Right cardiac atrium (tissue), 5 donors: ENCODE data around the gene RPL21. TPM values are rescaled to one million over a fixed set of nuclear protein-coding genes. Genes with fewer than 3 reads are reported as not detected.

Experiments
- ATAC-seq, 2 donors: fragments of 200-7000 bp; cut with Tn5 transposase; one replicate each; pipeline versions ENCODE4 v1.8.0 to v1.9.1; 2020; ENCODE audit warnings: moderate library complexity in 2 of 2, mild to moderate bottlenecking in 1 of 2
- DNase-seq, 3 donors: peaks; one replicate each; pipeline ENCODE4 v3.0.0-alpha.2; 2020
- H3K27ac ChIP-seq: one replicate; pipeline ENCODE4 v1.5.1; 2013; ENCODE audit warnings: mild to moderate bottlenecking, low read length, control low read depth, moderate library complexity
- H3K27me3 ChIP-seq: one replicate; pipeline ENCODE4 v1.6.1; 2013; ENCODE audit not compliant: control insufficient read depth, insufficient read depth
- H3K4me1 ChIP-seq: one replicate; pipeline ENCODE4 v1.6.1; 2013; ENCODE audit warnings: low read length; ENCODE audit not compliant: control insufficient read depth, insufficient read depth
- H3K4me3 ChIP-seq: one replicate; pipeline ENCODE4 v1.5.1; 2013; ENCODE audit warnings: low read length, control low read depth
- H3K9me3 ChIP-seq: one replicate; pipeline ENCODE4 v1.6.1; 2013; ENCODE audit warnings: low read length; ENCODE audit not compliant: control insufficient read depth
- WGBS: extraction: QIAGEN DNeasy Blood & Tissue Kit; methylation state at CpG from one replicate; pipeline ENCODE4 v1.1.7; 2013; 5-methylcytosine and 5-hydroxymethylcytosine counted together
- intact Hi-C, 4 donors: fragments of 100-400 bp; cut with DNase I; formaldehyde crosslinking; loops; one replicate each; pipeline versions ENCODE4 v1.11.0 to v1.14.0; 2022 to 2023
- polyA plus RNA-seq: library from polyadenylated mRNA; stranded (reverse); fragments of 200-250 nt; gene quantifications from one replicate; pipeline ENCODE4 v1.2.3, GENCODE V29; 2013
- total RNA-seq, 4 donors: library from RNA; stranded (reverse); fragmentation: NEBNext Ultra II Directional; extraction: Animal tissue kit (Norgen Biotek cat#: 25700); gene quantifications; one replicate each; pipeline ENCODE4 v1.2.1, GENCODE V29; 2021
- donor health status: healthy with polysubstance abuse.
- donor health status: DM: no; HTN: yes; CAD: no.
- donor health status: DM: no; HTN: no; CAD: no.
- donor health status: DM: no; HTN: yes; CAD: no; lungs with severe emphysema.
- donor health status: DM: yes; HTN: yes; CAD: no.

RPL21 gene
- total and polyA plus RNA-seq, 5 donors = 662 to 895 (median 811) TPM

- Histone ChIP-seq H3K4me1 (no peaks in the 10 kb centered on the region), H3K9me3 (no peaks in the 10 kb centered on the region)
- peak; percentile 88 to 95 (median 95) for DNase-seq
Observed at GRCh38 chr13:27270594-27271520, 19.5 kb downstream of the RPL21 start, which contains the start of gene RASL11A. TSS of gene RASL11A (plus strand) at chr13:27270830. CDS start at chr13:27270945, 115 bp downstream.

GRCh38 chr13:27271570-27272096 lies 20.3 kb downstream of the RPL21 start:
- Histone ChIP-seq H3K27me3 (no peaks in the 10 kb centered on the region), H3K9me3 (no peaks in the 10 kb centered on the region), H3K4me1 (no peaks in the 10 kb centered on the region), H3K27ac (no peak overlapping the region), H3K4me3 (peak overlapping the region; percentile 78)
- 46% methylated on average over 15 of the region's 15 CpGs for WGBS
- DNase-seq = no peak
- intact Hi-C loops = loop anchor here (10.0 kb wide), 2 partner anchors 83 to 287 kb away; no protein-coding TSS in a partner anchor
- no peak for ATAC-seq

More at GRCh38 chr13:27270594-27271520, 19.5 kb downstream of the RPL21 start, which contains the start of gene RASL11A:
- peak; percentile 95 to 96 for ATAC-seq
- H3K4me3 ChIP-seq = peak within 1 kb of the TSS; percentile 78
- WGBS = 1% methylated on average over 98 of the region's 99 CpGs
- H3K27me3 ChIP-seq = no peaks in the 10 kb centered on the region
- intact Hi-C loops = loop anchor here (10.0 kb wide), 2 partner anchors 84 to 286 kb away; no protein-coding TSS in a partner anchor
- H3K27ac ChIP-seq = peak within 1 kb of the TSS; percentile 86

- no peak for DNase-seq
- intact Hi-C loops = loop anchor here (10.0 kb wide), 2 partner anchors 81 to 289 kb away; no protein-coding TSS in a partner anchor
- H3K27me3 ChIP-seq = no peaks in the 10 kb centered on the region
- no peaks in the 10 kb centered on the region for H3K4me1 ChIP-seq
- H3K4me3 ChIP-seq = no peak overlapping the region
- WGBS = 38% methylated on average over 4 of the region's 4 CpGs
- no peaks in the 10 kb centered on the region for H3K9me3 ChIP-seq
- no peak for ATAC-seq
- H3K27ac ChIP-seq = no peak overlapping the region
Observed at GRCh38 chr13:27273658-27274425, 22.5 kb downstream of the RPL21 start.

- DNase-seq (no peak), ATAC-seq (no peak)
- Histone ChIP-seq H3K27ac (no peak overlapping the region), H3K27me3 (no peaks in the 10 kb centered on the region), H3K4me1 (no peaks in the 10 kb centered on the region), H3K4me3 (no peak overlapping the region), H3K9me3 (no peaks in the 10 kb centered on the region)
- 65% methylated on average over 1 of the region's 1 CpG for WGBS
- intact Hi-C loops = loop anchor here (5.0 to 10.0 kb wide), 3 partner anchors 80 to 290 kb away; no protein-coding TSS in a partner anchor
Observed at GRCh38 chr13:27274631-27275030, 23.3 kb downstream of the RPL21 start.

- Histone ChIP-seq H3K4me1 (no peaks in the 10 kb centered on the region), H3K27ac (no peak overlapping the region), H3K9me3 (no peaks in the 10 kb centered on the region), H3K27me3 (no peaks in the 10 kb centered on the region), H3K4me3 (no peak overlapping the region)
- intact Hi-C loops = loop anchor here (5.0 to 10.0 kb wide), 3 partner anchors 79 to 291 kb away; no protein-coding TSS in a partner anchor
- WGBS = 58% methylated on average over 7 of the region's 7 CpGs
- ATAC-seq (no peak), DNase-seq (peak in 1 of 3 donors; percentile 57)
Observed at GRCh38 chr13:27276188-27276587, 24.8 kb downstream of the RPL21 start.

GRCh38 chr13:27279506-27279905 lies 28.1 kb downstream of the RPL21 start:
- Histone ChIP-seq H3K4me3 (no peak overlapping the region), H3K27me3 (no peaks in the 10 kb centered on the region), H3K27ac (no peak overlapping the region), H3K4me1 (no peaks in the 10 kb centered on the region), H3K9me3 (no peaks in the 10 kb centered on the region)
- intact Hi-C loops = loop anchor here (5.0 to 10.0 kb wide), 3 partner anchors 75 to 295 kb away; no protein-coding TSS in a partner anchor
- WGBS = 88% methylated on average over 7 of the region's 7 CpGs
- DNase-seq = no peak
- no peak for ATAC-seq

GRCh38 chr13:27280009-27280656 lies 28.8 kb downstream of the RPL21 start:
- DNase-seq (no peak), ATAC-seq (no peak)
- Histone ChIP-seq H3K4me3 (no peak overlapping the region), H3K9me3 (no peaks in the 10 kb centered on the region), H3K4me1 (no peaks in the 10 kb centered on the region), H3K27me3 (no peaks in the 10 kb centered on the region), H3K27ac (no peak overlapping the region)
- WGBS = 55% methylated on average over 5 of the region's 5 CpGs
- intact Hi-C loops = no loop called here

- H3K4me3 ChIP-seq = no peak overlapping the region
- no peaks in the 10 kb centered on the region for H3K4me1 ChIP-seq
- 69% methylated on average over 4 of the region's 4 CpGs for WGBS
- intact Hi-C loops = no loop called here
- H3K27me3 ChIP-seq = no peaks in the 10 kb centered on the region
- ATAC-seq (no peak), DNase-seq (no peak)
- no peak overlapping the region for H3K27ac ChIP-seq
- no peaks in the 10 kb centered on the region for H3K9me3 ChIP-seq
Observed at GRCh38 chr13:27280841-27281240, 29.5 kb downstream of the RPL21 start.

- no peaks in the 10 kb centered on the region for H3K9me3 ChIP-seq
- intact Hi-C loops = no loop called here
- no peak for ATAC-seq
- WGBS = 71% methylated on average over 1 of the region's 1 CpG
- H3K27ac ChIP-seq = no peak overlapping the region
- DNase-seq = no peak
- no peaks in the 10 kb centered on the region for H3K27me3 ChIP-seq
- no peak overlapping the region for H3K4me3 ChIP-seq
- H3K4me1 ChIP-seq = no peaks in the 10 kb centered on the region
Observed at GRCh38 chr13:27281420-27281819, 30.1 kb downstream of the RPL21 start.

GRCh38 chr13:27283906-27284493 lies 32.6 kb downstream of the RPL21 start:
- intact Hi-C loops = no loop called here
- Histone ChIP-seq H3K27ac (no peak overlapping the region), H3K4me3 (no peak overlapping the region), H3K4me1 (no peaks in the 10 kb centered on the region), H3K9me3 (no peaks in the 10 kb centered on the region), H3K27me3 (no peaks in the 10 kb centered on the region)
- ATAC-seq = peak; percentile 65 to 67
- WGBS = 81% methylated on average over 4 of the region's 4 CpGs
- peak in 1 of 3 donors; percentile 60 for DNase-seq
